Loucy (cell line): ENCODE measurements around the gene ABHD6.

Source experiments
- CTCF ChIP-seq: fragments of 200-600 bp; sonication (generic); conservative IDR thresholded peaks from 2 replicates; pipeline ENCODE4 v1.5.1; 2014; ENCODE audit warnings: mild to moderate bottlenecking, antibody characterized with exemption, low read length
- EZH2phosphoT487 ChIP-seq: fragments of 200-600 bp; IDR thresholded peaks from 2 replicates; pipeline ENCODE4 v1.6.1; 2018; ENCODE audit warnings: antibody characterized with exemption, mild to moderate bottlenecking, moderate library complexity, borderline replicate concordance

- no peak for TF ChIP-seq CTCF
- TF ChIP-seq EZH2phosphoT487, result no peak
Measured at GRCh38 chr3:58274027-58274614, 36.5 kb downstream of the ABHD6 start.
